ENCODE measurements around the gene ELFN1. TPM values are rescaled to one million over a fixed set of nuclear protein-coding genes. Genes with fewer than 3 reads are reported as not detected.

Gene ELFN1
- total RNA-seq (2014; rRNA removed; shearing (Covaris generic)) = 1.3 and 1.8 TPM in 2 replicates
- polyA plus RNA-seq (2014; cell fraction: nucleus; rRNA removed) = 1.2 and 2.8 TPM in 2 replicates

- no peak for DNase-seq (ENCODE audit: extremely low read depth, low read depth)
These were observed at the start of gene ELFN1 for GRCh38 chr7:1669954-1670893. TSS of gene ELFN1 (plus strand) at chr7:1670277. CDS start at chr7:1744597, 74,320 bp downstream.

GRCh38 chr7:1620835-1621234, 49.2 kb upstream of the ELFN1 start:
- DNase-seq (ENCODE audit: extremely low read depth, low read depth) = no peak

- no peak for DNase-seq (ENCODE audit: extremely low read depth, low read depth)
These were observed 48.4 kb upstream of the ELFN1 start for GRCh38 chr7:1621718-1622117.

- DNase-seq (ENCODE audit: extremely low read depth, low read depth) = no peak
These were observed 47.6 kb upstream of the ELFN1 start for GRCh38 chr7:1622441-1622840.

- DNase-seq (ENCODE audit: extremely low read depth, low read depth) = no peak
These were observed 46.3 kb upstream of the ELFN1 start for GRCh38 chr7:1623810-1624209.

- no peak for DNase-seq (ENCODE audit: extremely low read depth, low read depth)
These were observed 44.8 kb upstream of the ELFN1 start for GRCh38 chr7:1624999-1625927.

GRCh38 chr7:1626769-1627168, 43.3 kb upstream of the ELFN1 start:
- no peak for DNase-seq (ENCODE audit: extremely low read depth, low read depth)

- no peak for DNase-seq (ENCODE audit: extremely low read depth, low read depth)
These were observed 39.3 kb upstream of the ELFN1 start for GRCh38 chr7:1630700-1631336.

- no peak for DNase-seq (ENCODE audit: extremely low read depth, low read depth)
These were observed 38.4 kb upstream of the ELFN1 start for GRCh38 chr7:1631678-1632077.

- no peak for DNase-seq (ENCODE audit: extremely low read depth, low read depth)
These were observed 37.6 kb upstream of the ELFN1 start for GRCh38 chr7:1632506-1632905.

- DNase-seq (ENCODE audit: extremely low read depth, low read depth) = no peak
These were observed 36.9 kb upstream of the ELFN1 start for GRCh38 chr7:1632916-1633785.

GRCh38 chr7:1635401-1635800, 34.7 kb upstream of the ELFN1 start:
- DNase-seq (ENCODE audit: extremely low read depth, low read depth) = no peak

GRCh38 chr7:1637155-1637554, 32.9 kb upstream of the ELFN1 start:
- DNase-seq (ENCODE audit: extremely low read depth, low read depth) = no peak

GRCh38 chr7:1638215-1638661, 31.8 kb upstream of the ELFN1 start:
- DNase-seq (ENCODE audit: extremely low read depth, low read depth) = no peak

- no peak for DNase-seq (ENCODE audit: extremely low read depth, low read depth)
These were observed 31.0 kb upstream of the ELFN1 start for GRCh38 chr7:1639071-1639470.

GRCh38 chr7:1639532-1640175, 30.4 kb upstream of the ELFN1 start:
- no peak for DNase-seq (ENCODE audit: extremely low read depth, low read depth)

- DNase-seq (ENCODE audit: extremely low read depth, low read depth) = no peak
These were observed 29.5 kb upstream of the ELFN1 start for GRCh38 chr7:1640376-1641172.

- no peak for DNase-seq (ENCODE audit: extremely low read depth, low read depth)
These were observed 28.9 kb upstream of the ELFN1 start for GRCh38 chr7:1641173-1641572.

Measured in NCI-H460 (cell line).